SK-N-MC (cell line): Measurements from ENCODE around the gene PF4V1.
"Not testable (repeated sequence)": the region's sequence is repeated elsewhere in the genome, so short reads cannot be mapped to it uniquely, and the experiment has no call there.

Source experiments
- DNase-seq: peaks from one replicate; pipeline ENCODE4 v3.0.0-alpha.2; 2011; ENCODE audit warnings: low read depth, low spot score
- H3K27ac ChIP-seq: fragments of 200-600 bp; sonication (generic); 2 replicates; pipeline ENCODE4 v1.5.1; 2016; ENCODE audit warnings: mixed run types
- H3K36me3 ChIP-seq: fragments of 200-600 bp; sonication (generic); 2 replicates; pipeline ENCODE4 v1.6.1; 2017; ENCODE audit warnings: antibody characterized with exemption, low read length, mixed read lengths; ENCODE audit not compliant: insufficient read depth
- H3K4me3 ChIP-seq: fragments of 200-600 bp; sonication (generic); 2 replicates; pipeline ENCODE4 v1.5.1; 2016
- H3K9ac ChIP-seq: fragments of 200-600 bp; sonication (generic); 2 replicates; pipeline ENCODE4 v1.8.0; 2017; ENCODE audit warnings: mixed run types, mixed read lengths; ENCODE audit not compliant: insufficient read length
- H3K9me3 ChIP-seq: fragments of 200-600 bp; sonication (generic); 2 replicates; pipeline ENCODE4 v1.6.1; 2017; ENCODE audit warnings: low read depth, mild to moderate bottlenecking, antibody characterized with exemption, low read length, moderate library complexity, mixed read lengths
- EZH2 ChIP-seq: fragments of 200-600 bp; sonication (generic); IDR thresholded peaks from one replicate; pipeline ENCODE4 v1.6.1; 2017; ENCODE audit warnings: antibody characterized with exemption
- FOXP2 ChIP-seq: optimal IDR thresholded peaks from 2 replicates; pipeline ENCODE3; 2011; ENCODE audit warnings: mild to moderate bottlenecking, moderate library complexity; ENCODE audit not compliant: insufficient read depth; ENCODE audit errors: extremely low read length, control extremely low read depth
- POLR2AphosphoS5 ChIP-seq: IDR thresholded peaks from 2 replicates; pipeline ENCODE4 v1.6.1; 2012; ENCODE audit warnings: mild to moderate bottlenecking, low read depth, low read length, borderline replicate concordance

Gene PF4V1

DNA sequence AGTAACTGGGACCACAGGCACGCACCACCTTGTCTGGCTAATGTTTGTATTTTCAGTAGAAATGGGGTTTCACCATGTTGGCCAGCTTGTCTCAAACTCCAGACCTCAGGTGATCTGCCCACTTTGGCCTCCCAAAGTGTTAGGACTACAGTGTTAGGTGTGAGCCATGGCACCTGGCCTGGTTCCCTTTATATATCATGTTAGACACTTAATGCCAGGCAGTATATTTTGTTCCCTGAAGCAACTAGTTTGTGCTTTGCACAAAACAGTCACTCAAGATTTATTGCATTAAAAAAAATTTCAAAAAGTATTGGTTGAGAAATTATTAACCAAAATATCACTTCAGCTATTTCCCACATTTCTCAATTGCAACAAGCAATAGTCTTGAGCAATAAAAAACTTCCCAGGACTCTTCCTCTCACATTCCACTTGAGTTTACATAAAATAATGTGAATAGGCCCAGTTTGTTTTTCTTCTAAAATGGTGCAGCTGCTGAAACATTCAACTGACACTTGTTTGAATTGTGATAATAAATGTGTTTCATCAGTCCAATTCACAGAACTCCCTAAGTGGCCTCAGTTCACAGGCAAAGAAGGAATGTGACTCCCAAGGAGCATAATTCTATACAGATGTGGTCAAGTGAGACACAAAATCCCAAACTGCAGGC, 38.8 kb downstream of the PF4V1 start:
- no peaks in the 10 kb centered on the region for H3K9me3 ChIP-seq
- no peak overlapping the region for H3K9ac ChIP-seq
- no peak for DNase-seq
- no peak overlapping the region for H3K4me3 ChIP-seq
- no peak overlapping the region for H3K27ac ChIP-seq
- no peaks in the 10 kb centered on the region for H3K36me3 ChIP-seq
- TF ChIP-seq FOXP2 (no peak), POLR2AphosphoS5 (no peak), EZH2 (no peak)

DNA sequence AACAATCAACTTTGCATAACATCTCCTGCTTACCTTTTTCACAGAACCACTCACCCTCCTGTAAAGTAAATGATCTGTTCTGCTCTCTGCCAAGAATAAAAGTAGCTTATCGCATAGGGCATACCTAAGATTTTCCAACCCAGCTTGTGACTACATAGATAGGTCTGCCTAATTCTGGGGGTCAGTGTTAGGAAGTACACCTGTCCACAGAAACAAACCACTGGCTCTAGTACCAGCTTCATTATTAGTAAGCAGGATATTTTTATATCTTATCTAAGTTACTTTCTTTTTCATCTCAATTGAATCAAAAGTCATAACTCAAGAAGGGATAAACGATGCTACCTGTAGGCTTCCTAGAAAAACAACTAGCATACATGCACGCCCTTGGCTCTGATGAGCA, 39.9 kb downstream of the PF4V1 start:
- DNase-seq = no peak
- TF ChIP-seq FOXP2 = no peak
- no peak for TF ChIP-seq POLR2AphosphoS5
- TF ChIP-seq EZH2 = no peak
- Histone ChIP-seq H3K9me3 (no peaks in the 10 kb centered on the region), H3K27ac (no peak overlapping the region), H3K36me3 (no peaks in the 10 kb centered on the region), H3K4me3 (no peak overlapping the region), H3K9ac (no peak overlapping the region)

GRCh38 chr4:73894001-73894400, 40.9 kb downstream of the PF4V1 start:
- Histone ChIP-seq H3K27ac (no peak overlapping the region), H3K4me3 (no peak overlapping the region), H3K36me3 (no peaks in the 10 kb centered on the region), H3K9ac (no peak overlapping the region), H3K9me3 (no peaks in the 10 kb centered on the region)
- TF ChIP-seq EZH2 (no peak), POLR2AphosphoS5 (no peak), FOXP2 (no peak)
- DNase-seq = no peak

- Histone ChIP-seq H3K36me3 (no peaks in the 10 kb centered on the region), H3K4me3 (no peak overlapping the region), H3K27ac (no peak overlapping the region), H3K9me3 (no peaks in the 10 kb centered on the region), H3K9ac (no peak overlapping the region)
- TF ChIP-seq EZH2 (no peak), POLR2AphosphoS5 (no peak), FOXP2 (no peak)
- DNase-seq = no peak
These were observed 42.4 kb downstream of the PF4V1 start for GRCh38 chr4:73895201-73896175.

GRCh38 chr4:73896416-73896815, 43.3 kb downstream of the PF4V1 start:
- Histone ChIP-seq H3K36me3 (no peaks in the 10 kb centered on the region), H3K4me3 (no peak overlapping the region), H3K27ac (no peak overlapping the region), H3K9ac (no peak overlapping the region), H3K9me3 (no peaks in the 10 kb centered on the region)
- DNase-seq = no peak
- TF ChIP-seq FOXP2 (no peak), POLR2AphosphoS5 (no peak), EZH2 (no peak)

DNA sequence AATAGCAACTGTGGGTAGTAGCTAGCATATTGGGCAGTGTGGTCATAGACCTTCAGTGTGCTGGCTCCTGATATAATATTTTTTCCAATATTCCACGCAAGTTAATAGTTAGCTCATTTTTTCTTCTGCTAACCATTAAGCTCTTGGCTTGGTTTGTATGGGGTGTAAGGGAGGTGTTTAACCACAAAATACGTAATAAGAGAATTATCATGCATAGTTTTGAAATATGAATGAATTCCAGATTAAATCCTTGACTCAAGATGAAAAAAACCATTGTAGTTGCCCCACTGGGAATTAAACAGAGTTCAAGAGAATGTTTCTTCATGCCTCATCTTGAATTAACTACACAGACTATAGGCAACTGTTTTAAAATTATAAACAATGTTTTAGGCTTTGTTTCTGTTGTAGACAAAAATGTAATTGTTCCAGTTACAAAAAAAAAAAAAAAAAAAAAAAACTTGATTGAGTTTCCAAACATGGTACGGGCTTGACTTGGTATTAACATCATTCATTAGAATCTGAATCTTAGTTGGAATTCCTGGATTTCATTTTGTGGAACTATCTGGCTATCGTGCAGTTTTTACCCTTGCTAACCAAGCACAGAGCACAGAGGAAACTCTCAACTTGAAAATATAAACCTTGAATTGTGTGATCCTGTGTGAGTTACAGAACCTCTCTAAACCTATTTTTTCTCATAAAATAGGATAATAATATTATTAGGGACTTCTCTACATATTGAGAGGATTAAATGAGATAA, 44.5 kb downstream of the PF4V1 start:
- DNase-seq = no peak
- Histone ChIP-seq H3K27ac (no peak overlapping the region), H3K9me3 (no peaks in the 10 kb centered on the region), H3K36me3 (no peaks in the 10 kb centered on the region), H3K9ac (no peak overlapping the region), H3K4me3 (no peak overlapping the region)
- TF ChIP-seq EZH2 = no peak
- TF ChIP-seq FOXP2 = no peak
- TF ChIP-seq POLR2AphosphoS5 = no peak

GRCh38 chr4:73899338-73899737, 46.2 kb downstream of the PF4V1 start:
- not testable (repeated sequence) for H3K27ac ChIP-seq

DNA sequence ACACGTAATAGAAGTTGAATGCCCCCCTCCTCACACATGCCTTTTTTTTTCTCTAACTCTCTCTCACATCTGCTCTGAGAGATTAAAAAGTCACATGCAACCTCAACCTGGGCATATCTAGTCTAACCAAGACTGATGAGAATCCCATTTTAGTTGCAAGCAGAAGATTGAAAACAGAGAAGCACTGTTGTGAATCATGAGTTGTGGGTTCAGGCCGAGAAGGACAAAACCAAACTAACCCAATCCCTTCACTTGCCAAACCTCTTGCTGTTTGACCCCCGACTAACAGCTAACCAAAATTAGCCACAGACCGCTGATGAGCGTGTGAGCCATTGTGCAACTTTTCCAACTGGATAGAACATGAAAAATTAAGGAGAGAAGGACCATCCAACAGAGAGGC, 47.9 kb downstream of the PF4V1 start:
- no peaks in the 10 kb centered on the region for H3K9me3 ChIP-seq
- H3K4me3 ChIP-seq = no peak overlapping the region
- no peak for TF ChIP-seq FOXP2
- TF ChIP-seq EZH2 = no peak
- TF ChIP-seq POLR2AphosphoS5 = no peak
- no peak overlapping the region for H3K9ac ChIP-seq
- DNase-seq = no peak
- no peak overlapping the region for H3K27ac ChIP-seq
- no peaks in the 10 kb centered on the region for H3K36me3 ChIP-seq

More at GRCh38 chr4:73899338-73899737, 46.2 kb downstream of the PF4V1 start:
- H3K36me3 ChIP-seq, H3K9ac ChIP-seq, H3K9me3 ChIP-seq, H3K4me3 ChIP-seq, DNase-seq: not testable (repeated sequence)
